Loucy (cell line): Measurements from ENCODE around the gene ELL.

Source experiments
- CTCF ChIP-seq: fragments of 200-600 bp; sonication (generic); conservative IDR thresholded peaks from 2 replicates; pipeline ENCODE4 v1.5.1; 2014; ENCODE audit warnings: mild to moderate bottlenecking, antibody characterized with exemption, low read length
- EZH2phosphoT487 ChIP-seq: fragments of 200-600 bp; IDR thresholded peaks from 2 replicates; pipeline ENCODE4 v1.6.1; 2018; ENCODE audit warnings: antibody characterized with exemption, mild to moderate bottlenecking, moderate library complexity, borderline replicate concordance

- TF ChIP-seq EZH2phosphoT487 = no peak
- TF ChIP-seq CTCF = no peak
Observed at GRCh38 chr19:18559685-18560084, 37.8 kb upstream of the ELL start.
